Measurements from ENCODE around the gene PGM5. TPM values are rescaled to one million over a fixed set of nuclear protein-coding genes. Genes with fewer than 3 reads are reported as not detected.

The PGM5 gene
- total and polyA plus RNA-seq, 2 experiments from 2014 or later: 2.5 to 38.8 TPM

GRCh38 chr9:68522131-68522530, 165.7 kb downstream of the PGM5 start:
- Histone ChIP-seq H3K4me3 (no peak overlapping the region), H3K4me2 (no peak overlapping the region)

GRCh38 chr9:68522954-68523353, 166.5 kb downstream of the PGM5 start:
- H3K27ac ChIP-seq: no peak overlapping the region

More at GRCh38 chr9:68522131-68522530, 165.7 kb downstream of the PGM5 start:
- Histone ChIP-seq H3K79me2 (no peaks in the 10 kb centered on the region), H3K4me1 (ENCODE audit: insufficient read depth) (no peaks in the 10 kb centered on the region), H3K9me3 (ENCODE audit: low read depth) (no peaks in the 10 kb centered on the region), H3K27ac (no peak overlapping the region), H3K9me2 (replicated peaks; ENCODE audit: insufficient read depth) (no peaks in the 10 kb centered on the region), H4K20me1 (ENCODE audit: insufficient read depth, poor library complexity, severe bottlenecking) (no peaks in the 10 kb centered on the region), H2AFZ (no peak overlapping the region), H3K27me3 (no peaks in the 10 kb centered on the region), H3K36me3 (replicated peaks; ENCODE audit: insufficient read depth, low read depth) (no peaks in the 10 kb centered on the region)
- no peak for DNase-seq (ENCODE audit: low spot score)
- no peak for TF ChIP-seq EZH2 (IDR thresholded peaks at IDR 0.05; ENCODE audit: borderline replicate concordance)
- no peak for TF ChIP-seq CTCF (IDR thresholded peaks at IDR 0.05; ENCODE audit: poor library complexity)
- no peak for TF ChIP-seq EZH2phosphoT487 (IDR thresholded peaks at IDR 0.05; ENCODE audit: low read depth, severe bottlenecking, unreplicated experiment)
- WGBS (ENCODE audit: low lambda C conversion rate, missing lambda C conversion rate): 63% methylated on average over 4 of the region's 4 CpGs

DNA sequence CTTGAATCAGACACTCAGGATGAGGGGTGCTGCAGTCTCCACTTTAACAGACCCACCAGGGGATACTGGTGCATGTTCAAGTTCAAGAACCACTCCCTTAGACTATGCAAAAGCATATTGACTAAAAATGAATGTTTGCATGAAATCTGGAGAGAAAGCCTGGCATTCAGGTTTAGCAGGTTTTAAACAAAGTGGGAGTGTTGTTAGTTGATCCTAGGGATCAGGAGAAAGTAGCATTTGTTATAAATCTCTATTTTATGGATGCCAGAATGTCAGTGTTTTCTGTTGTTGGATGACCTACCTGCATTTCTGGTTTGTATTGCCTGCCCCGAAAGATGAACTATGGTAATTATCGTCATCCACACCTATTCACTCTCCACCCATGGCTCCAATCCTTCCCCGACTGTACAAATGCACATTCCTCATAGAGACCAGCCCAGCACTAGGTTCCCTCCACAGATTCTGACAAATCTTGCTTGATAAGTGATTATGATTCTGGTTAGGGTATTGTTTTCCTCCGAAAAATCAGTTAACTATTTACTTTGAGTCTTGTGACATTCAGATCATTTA, 167.0 kb downstream of the PGM5 start:
- no peaks in the 10 kb centered on the region for H3K9me3 ChIP-seq (ENCODE audit: low read depth)
- H3K4me3 ChIP-seq: no peak overlapping the region
- WGBS (ENCODE audit: low lambda C conversion rate, missing lambda C conversion rate): 80% methylated on average over 4 of the region's 4 CpGs
- no peaks in the 10 kb centered on the region for H3K27me3 ChIP-seq
- no peaks in the 10 kb centered on the region for H3K9me2 ChIP-seq (replicated peaks; ENCODE audit: insufficient read depth)
- no peak overlapping the region for H3K4me2 ChIP-seq
- H2AFZ ChIP-seq: no peak overlapping the region
- H3K36me3 ChIP-seq (replicated peaks; ENCODE audit: insufficient read depth, low read depth): no peaks in the 10 kb centered on the region
- TF ChIP-seq EZH2phosphoT487 (IDR thresholded peaks at IDR 0.05; ENCODE audit: low read depth, severe bottlenecking, unreplicated experiment): no peak
- TF ChIP-seq CTCF (IDR thresholded peaks at IDR 0.05; ENCODE audit: poor library complexity): no peak
- no peak for TF ChIP-seq EZH2 (IDR thresholded peaks at IDR 0.05; ENCODE audit: borderline replicate concordance)
- no peaks in the 10 kb centered on the region for H3K4me1 ChIP-seq (ENCODE audit: insufficient read depth)
- no peak for DNase-seq (ENCODE audit: low spot score)
- peak overlapping the region; percentile 3 for H3K27ac ChIP-seq
- no peaks in the 10 kb centered on the region for H3K79me2 ChIP-seq
- no peaks in the 10 kb centered on the region for H4K20me1 ChIP-seq (ENCODE audit: insufficient read depth, poor library complexity, severe bottlenecking)

More at GRCh38 chr9:68522954-68523353, 166.5 kb downstream of the PGM5 start:
- Histone ChIP-seq H3K9me3 (ENCODE audit: low read depth) (no peaks in the 10 kb centered on the region), H3K27me3 (no peaks in the 10 kb centered on the region), H3K4me2 (no peak overlapping the region), H4K20me1 (ENCODE audit: insufficient read depth, poor library complexity, severe bottlenecking) (no peaks in the 10 kb centered on the region), H3K4me1 (ENCODE audit: insufficient read depth) (no peaks in the 10 kb centered on the region), H3K4me3 (no peak overlapping the region), H2AFZ (no peak overlapping the region), H3K36me3 (replicated peaks; ENCODE audit: insufficient read depth, low read depth) (no peaks in the 10 kb centered on the region), H3K79me2 (no peaks in the 10 kb centered on the region), H3K9me2 (replicated peaks; ENCODE audit: insufficient read depth) (no peaks in the 10 kb centered on the region)
- TF ChIP-seq EZH2 (IDR thresholded peaks at IDR 0.05; ENCODE audit: borderline replicate concordance): no peak
- no peak for DNase-seq (ENCODE audit: low spot score)
- WGBS (ENCODE audit: low lambda C conversion rate, missing lambda C conversion rate): 82% methylated on average over 3 of the region's 3 CpGs

DNA sequence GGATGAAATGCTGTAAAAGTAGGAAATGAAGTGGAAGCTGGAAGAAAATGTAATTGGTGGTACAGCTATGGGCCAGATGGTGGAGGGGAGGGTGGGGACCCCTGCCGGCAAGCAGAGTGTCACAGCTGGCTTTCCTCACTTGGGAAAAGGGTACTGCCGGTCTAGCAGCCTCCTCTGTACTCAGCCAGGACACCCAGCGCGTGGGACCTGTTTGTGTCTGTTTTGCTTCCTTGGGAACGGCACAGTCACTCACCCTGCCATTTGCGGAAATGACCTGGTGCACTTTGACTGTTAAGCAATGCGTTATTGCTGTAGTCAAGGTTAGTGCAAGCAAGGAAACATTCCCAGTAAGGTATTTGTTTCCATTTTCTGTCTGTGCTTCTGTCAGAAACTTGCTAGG, 174.2 kb downstream of the PGM5 start:
- TF ChIP-seq CTCF (IDR thresholded peaks at IDR 0.05; ENCODE audit: poor library complexity): peak; percentile 9
- no peak for TF ChIP-seq EZH2 (IDR thresholded peaks at IDR 0.05; ENCODE audit: borderline replicate concordance)
- Histone ChIP-seq H3K79me2 (no peaks in the 10 kb centered on the region), H3K4me2 (peak overlapping the region; percentile 41), H3K9me3 (ENCODE audit: low read depth) (no peaks in the 10 kb centered on the region), H3K9me2 (replicated peaks; ENCODE audit: insufficient read depth) (no peaks in the 10 kb centered on the region), H2AFZ (no peak overlapping the region), H3K36me3 (replicated peaks; ENCODE audit: insufficient read depth, low read depth) (no peaks in the 10 kb centered on the region), H4K20me1 (ENCODE audit: insufficient read depth, poor library complexity, severe bottlenecking) (no peaks in the 10 kb centered on the region), H3K27ac (peak overlapping the region; percentile 77), H3K4me1 (ENCODE audit: insufficient read depth) (no peaks in the 10 kb centered on the region), H3K27me3 (no peaks in the 10 kb centered on the region), H3K4me3 (no peak overlapping the region)
- 40% methylated on average over 7 of the region's 7 CpGs for WGBS (ENCODE audit: low lambda C conversion rate, missing lambda C conversion rate)
- DNase-seq (ENCODE audit: low spot score): peak; percentile 77

Data from hepatocyte (in vitro differentiated cells).